Measurements from ENCODE around the gene SIGLEC1. TPM values are rescaled to one million over a fixed set of nuclear protein-coding genes. Genes with fewer than 3 reads are reported as not detected.

SIGLEC1 gene
- total and polyA plus RNA-seq, 4 experiments from 2014 or later, result 0.30 to 0.32 TPM; not detected in 2

DNA sequence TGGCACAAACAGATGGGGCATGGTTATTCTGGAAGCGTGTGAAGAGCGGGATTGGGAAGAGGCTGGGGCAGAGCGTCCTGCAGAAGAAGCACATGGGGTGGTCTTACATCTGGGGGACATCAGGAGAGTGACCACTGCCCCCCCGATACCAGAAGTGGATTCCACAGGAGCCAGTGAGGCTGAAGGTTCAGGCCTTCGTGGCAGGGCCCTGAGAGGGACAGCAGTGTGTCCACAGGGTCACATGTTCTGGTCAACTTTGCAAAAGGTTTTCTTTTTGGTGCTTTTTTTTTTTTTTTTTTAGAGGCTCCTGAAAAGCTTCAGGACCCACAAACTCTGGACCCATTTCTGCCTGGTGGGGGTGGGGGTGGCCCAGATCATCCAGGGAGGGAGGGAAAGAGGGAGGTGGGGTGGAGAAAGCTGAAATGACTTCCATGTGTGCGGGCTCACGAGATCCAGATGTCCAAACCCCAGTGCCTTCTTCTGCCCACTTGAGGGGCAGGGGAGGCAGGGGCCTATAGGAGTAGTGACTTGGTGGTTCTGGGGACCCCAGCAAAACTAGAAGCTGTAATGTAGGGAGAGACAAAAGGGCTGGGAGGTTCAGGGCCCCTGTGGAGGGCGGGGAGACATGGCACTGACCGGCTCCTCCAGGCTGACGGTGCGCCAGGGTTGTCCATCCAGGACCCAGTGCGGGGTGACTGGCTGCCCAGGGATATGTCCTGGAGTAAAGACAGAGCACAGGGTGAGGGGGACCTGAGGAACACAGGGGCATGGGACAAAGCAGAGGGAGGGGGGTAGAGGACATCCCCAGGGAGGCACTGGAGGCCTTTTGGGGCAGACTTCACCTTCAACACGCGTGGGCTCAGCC lies 33.3 kb downstream of the SIGLEC1 start:
- no peaks in the 10 kb centered on the region for H3K36me3 ChIP-seq (ENCODE audit: insufficient read depth, low read length)
- intact Hi-C loops (cut with micrococcal nuclease), result no loop called here
- DNase-seq, result no peak
- peaks cover 17% of the 10 kb centered on the region for H3K27me3 ChIP-seq (ENCODE audit: insufficient read depth, low read length)
- H3K36me3 Mint-ChIP-seq, result no peaks in the 10 kb centered on the region
- no peak overlapping the region for H3K27ac Mint-ChIP-seq
- no peak overlapping the region for H3K27ac ChIP-seq (ENCODE audit: low read depth, low read length)
- H3K9me3 ChIP-seq (ENCODE audit: control insufficient read depth in 1 of 2, low read length in 2 of 2), result no peaks in the 10 kb centered on the region
- POLR2A ChIA-PET (ENCODE audit: partially characterized antibody), result no interaction called here
- H3K4me1 ChIP-seq (ENCODE audit: insufficient read depth, low read length), result no peaks in the 10 kb centered on the region
- no peak overlapping the region for H3K4me3 ChIP-seq (ENCODE audit: low read length in 2 of 2)
- CTCF ChIA-PET (ENCODE audit: partially characterized antibody), result interaction anchor here (3.5 kb wide), 1 partner anchor 31 kb away, joined by 13 read pairs; no protein-coding TSS in a partner anchor
- peaks cover 3 to 14% (median 8%) of the 10 kb centered on the region in 4 donors for H3K4me1 Mint-ChIP-seq
- H3K4me3 Mint-ChIP-seq, result no peak overlapping the region
- H3K9me3 Mint-ChIP-seq, result no peaks in the 10 kb centered on the region
- H3K27me3 Mint-ChIP-seq, result peaks cover 42 to 50% of the 10 kb centered on the region in 2 donors

GRCh38 chr20:3678198-3678597 lies 34.2 kb downstream of the SIGLEC1 start:
- intact Hi-C loops (cut with micrococcal nuclease), result no loop called here
- Mint-ChIP-seq H3K4me3 (no peak overlapping the region), H3K27me3 (peaks cover 38 to 46% of the 10 kb centered on the region in 2 donors), H3K27ac (no peak overlapping the region), H3K4me1 (peaks cover 3 to 14% (median 8%) of the 10 kb centered on the region in 4 donors), H3K36me3 (no peaks in the 10 kb centered on the region), H3K9me3 (no peaks in the 10 kb centered on the region)
- Histone ChIP-seq H3K4me1 (ENCODE audit: insufficient read depth, low read length) (no peaks in the 10 kb centered on the region), H3K9me3 (ENCODE audit: control insufficient read depth in 1 of 2, low read length in 2 of 2) (no peaks in the 10 kb centered on the region), H3K27me3 (ENCODE audit: insufficient read depth, low read length) (peaks cover 18% of the 10 kb centered on the region), H3K27ac (ENCODE audit: low read depth, low read length) (no peak overlapping the region), H3K36me3 (ENCODE audit: insufficient read depth, low read length) (no peaks in the 10 kb centered on the region), H3K4me3 (ENCODE audit: low read length in 2 of 2) (no peak overlapping the region)
- ChIA-PET POLR2A (ENCODE audit: partially characterized antibody) (no interaction called here), CTCF (ENCODE audit: partially characterized antibody) (interaction anchor here (0.8 to 3.5 kb wide), 2 partner anchors 32 to 176 kb away, joined by 3 to 13 read pairs; no protein-coding TSS in a partner anchor)
- DNase-seq, result no peak

- Histone ChIP-seq H3K4me3 (ENCODE audit: low read length in 2 of 2) (no peak overlapping the region), H3K9me3 (ENCODE audit: control insufficient read depth in 1 of 2, low read length in 2 of 2) (no peaks in the 10 kb centered on the region), H3K27ac (ENCODE audit: low read depth, low read length) (no peak overlapping the region), H3K27me3 (ENCODE audit: insufficient read depth, low read length) (peaks cover 22% of the 10 kb centered on the region), H3K4me1 (ENCODE audit: insufficient read depth, low read length) (peaks cover 3% of the 10 kb centered on the region), H3K36me3 (ENCODE audit: insufficient read depth, low read length) (no peaks in the 10 kb centered on the region)
- POLR2A ChIA-PET (ENCODE audit: partially characterized antibody), result no interaction called here
- no peak for DNase-seq
- H3K4me3 Mint-ChIP-seq, result no peak overlapping the region
- intact Hi-C loops (cut with micrococcal nuclease), result loop anchor here (2.0 kb wide), 1 partner anchor 415 kb away; no protein-coding TSS in a partner anchor
- peaks cover 39 to 48% of the 10 kb centered on the region in 2 donors for H3K27me3 Mint-ChIP-seq
- no peaks in the 10 kb centered on the region for H3K36me3 Mint-ChIP-seq
- peaks cover 3 to 14% (median 8%) of the 10 kb centered on the region in 4 donors for H3K4me1 Mint-ChIP-seq
- CTCF ChIA-PET (ENCODE audit: partially characterized antibody), result interaction anchor here (0.8 to 3.5 kb wide), 6 partner anchors 15 to 415 kb away, joined by 3 to 13 read pairs (median 6); no protein-coding TSS in a partner anchor
- no peak overlapping the region for H3K27ac Mint-ChIP-seq
- no peaks in the 10 kb centered on the region for H3K9me3 Mint-ChIP-seq
Measured at GRCh38 chr20:3677733-3678132, 34.7 kb downstream of the SIGLEC1 start.

DNA sequence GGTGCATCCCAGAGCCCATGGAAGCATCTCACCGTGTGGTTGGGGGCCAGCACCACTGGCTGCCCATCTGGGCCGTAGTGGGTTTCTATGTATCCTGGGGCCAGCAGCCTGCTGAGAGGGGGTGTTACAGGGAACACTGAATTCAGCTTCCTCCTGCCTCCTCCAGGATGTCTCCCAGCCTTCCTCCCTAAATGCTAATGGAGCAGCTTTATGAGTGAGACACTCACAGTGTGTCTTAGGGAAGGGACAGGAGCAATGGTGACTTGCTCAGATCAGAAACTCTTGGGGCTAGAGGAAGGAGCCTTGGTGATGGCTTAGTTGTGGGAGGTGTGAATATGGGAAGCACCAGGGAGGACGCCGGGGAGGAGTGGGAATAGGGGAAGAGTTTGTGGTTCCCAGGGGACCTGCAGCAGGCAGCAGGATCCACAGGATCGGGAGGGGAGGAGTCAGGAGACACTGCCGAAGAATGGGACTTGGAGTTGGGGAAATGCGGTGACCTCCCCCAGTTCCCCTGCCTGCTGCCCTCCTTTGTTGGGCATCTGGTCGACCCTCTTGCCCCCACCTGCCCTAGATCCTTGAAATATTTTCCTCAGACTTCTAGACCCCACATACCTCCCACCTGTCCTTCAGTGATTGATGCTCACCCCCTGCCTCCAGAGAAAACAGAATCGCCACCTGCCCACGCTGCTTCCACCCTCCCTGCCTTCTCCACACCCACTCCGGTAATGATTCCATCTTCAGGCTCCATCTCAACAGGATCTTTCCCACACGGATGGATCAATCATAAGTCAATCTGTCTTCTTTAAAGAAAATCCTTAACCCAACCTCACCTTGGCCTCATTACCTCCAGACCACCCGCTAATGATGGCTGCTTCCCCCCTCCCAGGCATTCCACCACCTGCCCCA lies 37.2 kb downstream of the SIGLEC1 start:
- POLR2A ChIA-PET (ENCODE audit: partially characterized antibody), result no interaction called here
- Mint-ChIP-seq H3K36me3 (no peaks in the 10 kb centered on the region), H3K4me3 (no peak overlapping the region), H3K9me3 (no peaks in the 10 kb centered on the region), H3K27ac (no peak overlapping the region), H3K4me1 (peaks cover 5 to 13% (median 9%) of the 10 kb centered on the region in 4 donors), H3K27me3 (peaks cover 36 to 39% of the 10 kb centered on the region in 2 donors)
- DNase-seq, result no peak
- Histone ChIP-seq H3K4me1 (ENCODE audit: insufficient read depth, low read length) (peaks cover 3% of the 10 kb centered on the region), H3K4me3 (ENCODE audit: low read length in 2 of 2) (no peak overlapping the region), H3K27me3 (ENCODE audit: insufficient read depth, low read length) (peaks cover 18% of the 10 kb centered on the region), H3K27ac (ENCODE audit: low read depth, low read length) (no peak overlapping the region), H3K36me3 (ENCODE audit: insufficient read depth, low read length) (no peaks in the 10 kb centered on the region), H3K9me3 (ENCODE audit: control insufficient read depth in 1 of 2, low read length in 2 of 2) (no peaks in the 10 kb centered on the region)
- CTCF ChIA-PET (ENCODE audit: partially characterized antibody), result interaction anchor here (0.9 to 1.6 kb wide), 4 partner anchors 9 to 51 kb away, joined by 3 to 5 read pairs (median 3); no protein-coding TSS in a partner anchor
- intact Hi-C loops (cut with micrococcal nuclease), result no loop called here

GRCh38 chr20:3674447-3674846 lies 38.0 kb downstream of the SIGLEC1 start:
- ChIA-PET CTCF (ENCODE audit: partially characterized antibody) (interaction anchor here (0.9 to 1.5 kb wide), 3 partner anchors 9 to 50 kb away, joined by 3 read pairs; no protein-coding TSS in a partner anchor), POLR2A (ENCODE audit: partially characterized antibody) (no interaction called here)
- DNase-seq, result no peak
- H3K4me3 Mint-ChIP-seq, result no peak overlapping the region
- intact Hi-C loops (cut with micrococcal nuclease), result no loop called here
- H3K27me3 Mint-ChIP-seq, result peaks cover 34 to 41% of the 10 kb centered on the region in 2 donors
- no peaks in the 10 kb centered on the region for H3K36me3 Mint-ChIP-seq
- H3K36me3 ChIP-seq (ENCODE audit: insufficient read depth, low read length), result no peaks in the 10 kb centered on the region
- peaks cover 5 to 19% (median 9%) of the 10 kb centered on the region in 4 donors for H3K4me1 Mint-ChIP-seq
- H3K27ac Mint-ChIP-seq, result no peak overlapping the region
- no peak overlapping the region for H3K27ac ChIP-seq (ENCODE audit: low read depth, low read length)
- H3K4me3 ChIP-seq (ENCODE audit: low read length in 2 of 2), result no peak overlapping the region
- peaks cover 18% of the 10 kb centered on the region for H3K27me3 ChIP-seq (ENCODE audit: insufficient read depth, low read length)
- peaks cover 3% of the 10 kb centered on the region for H3K4me1 ChIP-seq (ENCODE audit: insufficient read depth, low read length)
- no peaks in the 10 kb centered on the region for H3K9me3 ChIP-seq (ENCODE audit: control insufficient read depth in 1 of 2, low read length in 2 of 2)
- no peaks in the 10 kb centered on the region for H3K9me3 Mint-ChIP-seq

- H3K4me3 ChIP-seq (ENCODE audit: low read length in 2 of 2), result no peak overlapping the region
- no peak for DNase-seq
- no peaks in the 10 kb centered on the region for H3K36me3 Mint-ChIP-seq
- H3K27me3 ChIP-seq (ENCODE audit: insufficient read depth, low read length), result peaks cover 18% of the 10 kb centered on the region
- no peaks in the 10 kb centered on the region for H3K9me3 ChIP-seq (ENCODE audit: control insufficient read depth in 1 of 2, low read length in 2 of 2)
- intact Hi-C loops (cut with micrococcal nuclease), result no loop called here
- no peak overlapping the region for H3K27ac ChIP-seq (ENCODE audit: low read depth, low read length)
- H3K4me1 Mint-ChIP-seq, result peaks cover 5 to 19% (median 9%) of the 10 kb centered on the region in 4 donors
- H3K4me1 ChIP-seq (ENCODE audit: insufficient read depth, low read length), result peaks cover 3% of the 10 kb centered on the region
- peaks cover 30 to 35% of the 10 kb centered on the region in 2 donors for H3K27me3 Mint-ChIP-seq
- CTCF ChIA-PET (ENCODE audit: partially characterized antibody), result no interaction called here
- H3K27ac Mint-ChIP-seq, result no peak overlapping the region
- no peaks in the 10 kb centered on the region for H3K36me3 ChIP-seq (ENCODE audit: insufficient read depth, low read length)
- POLR2A ChIA-PET (ENCODE audit: partially characterized antibody), result no interaction called here
- no peaks in the 10 kb centered on the region for H3K9me3 Mint-ChIP-seq
- peak overlapping the region in 2 of 8 donors; percentile 52 to 58 for H3K4me3 Mint-ChIP-seq
Measured at GRCh38 chr20:3673221-3674070, 39.0 kb downstream of the SIGLEC1 start.

Measured in CD4-positive, alpha-beta memory T cell (primary cell).